ENCODE data around the gene NDUFS5. TPM values are rescaled to one million over a fixed set of nuclear protein-coding genes. Genes with fewer than 3 reads are reported as not detected.
"Not testable (repeated sequence)": the region's sequence is repeated elsewhere in the genome, so short reads cannot be mapped to it uniquely, and the experiment has no call there.

The NDUFS5 gene
- total and polyA plus RNA-seq, 3 donors from 2014 or later, result 211 to 354 (median 298) TPM

GRCh38 chr1:39046613-39047210, 20.6 kb downstream of the NDUFS5 start:
- intact Hi-C loops (cut with DNase I; ENCODE audit: low total_unique reads), result no loop called here
- Histone ChIP-seq H3K36me3 (ENCODE audit: low read depth, missing control alignments) (no peaks in the 10 kb centered on the region), H3K4me1 (peaks cover 19% of the 10 kb centered on the region), H3K27ac (peak overlapping the region; percentile 33 to 58), H3K9me3 (no peaks in the 10 kb centered on the region), H3K4me3 (no peak overlapping the region), H3K27me3 (no peaks in the 10 kb centered on the region)
- DNase-seq, result peak; percentile 21
- 44 to 57% methylated on average over 5 to 6 of the region's 6 CpGs for WGBS, 2 donors
- no peak for TF ChIP-seq CTCF (IDR thresholded peaks at IDR 0.05)
- no peak for TF ChIP-seq POLR2A (IDR thresholded peaks at IDR 0.05)

- no peak overlapping the region for H3K4me3 ChIP-seq
- peak; percentile 37 for DNase-seq
- H3K9me3 ChIP-seq, result no peaks in the 10 kb centered on the region
- 45 to 48% methylated on average over 12 of the region's 12 CpGs for WGBS, 2 donors
- TF ChIP-seq POLR2A (IDR thresholded peaks at IDR 0.05), result no peak
- TF ChIP-seq CTCF (IDR thresholded peaks at IDR 0.05), result no peak
- H3K27me3 ChIP-seq, result no peaks in the 10 kb centered on the region
- intact Hi-C loops (cut with DNase I; ENCODE audit: low total_unique reads), result no loop called here
- peak overlapping the region; percentile 33 to 58 for H3K27ac ChIP-seq
- no peaks in the 10 kb centered on the region for H3K36me3 ChIP-seq (ENCODE audit: low read depth, missing control alignments)
- H3K4me1 ChIP-seq, result peaks cover 19% of the 10 kb centered on the region
Measured at GRCh38 chr1:39047374-39048229, 21.5 kb downstream of the NDUFS5 start.

- H3K4me1 ChIP-seq, result peaks cover 19% of the 10 kb centered on the region
- no peak for TF ChIP-seq CTCF (IDR thresholded peaks at IDR 0.05)
- TF ChIP-seq POLR2A (IDR thresholded peaks at IDR 0.05), result no peak
- DNase-seq, result no peak
- intact Hi-C loops (cut with DNase I; ENCODE audit: low total_unique reads), result no loop called here
- H3K27ac ChIP-seq, result peak overlapping the region in 1 of 2 donors; percentile 30
- no peaks in the 10 kb centered on the region for H3K9me3 ChIP-seq
- WGBS, 2 donors, result 88 to 90% methylated on average over 7 of the region's 7 CpGs
- H3K4me3 ChIP-seq, result no peak overlapping the region
- no peaks in the 10 kb centered on the region for H3K36me3 ChIP-seq (ENCODE audit: low read depth, missing control alignments)
- H3K27me3 ChIP-seq, result no peaks in the 10 kb centered on the region
Measured at GRCh38 chr1:39048745-39049370, 22.7 kb downstream of the NDUFS5 start.

GRCh38 chr1:39050001-39050400, 23.9 kb downstream of the NDUFS5 start:
- 78 to 95% methylated on average over 4 of the region's 4 CpGs for WGBS, 2 donors

GRCh38 chr1:39051193-39051850, 25.2 kb downstream of the NDUFS5 start:
- H3K36me3 ChIP-seq (ENCODE audit: low read depth, missing control alignments); H3K4me3 ChIP-seq; H3K9me3 ChIP-seq; H3K27ac ChIP-seq; H3K27me3 ChIP-seq; intact Hi-C loops (cut with DNase I; ENCODE audit: low total_unique reads); DNase-seq: not testable (repeated sequence)
- H3K4me1 ChIP-seq, result peaks cover 17% of the 10 kb centered on the region
- WGBS, 2 donors, result 83 to 93% methylated on average over 10 to 11 of the region's 11 CpGs

More at GRCh38 chr1:39050001-39050400, 23.9 kb downstream of the NDUFS5 start:
- Histone ChIP-seq H3K36me3 (ENCODE audit: low read depth, missing control alignments) (no peaks in the 10 kb centered on the region), H3K27ac (no peak overlapping the region), H3K9me3 (no peaks in the 10 kb centered on the region), H3K27me3 (no peaks in the 10 kb centered on the region), H3K4me3 (no peak overlapping the region), H3K4me1 (peaks cover 19% of the 10 kb centered on the region)
- intact Hi-C loops (cut with DNase I; ENCODE audit: low total_unique reads), result no loop called here
- DNase-seq, result no peak
- TF ChIP-seq POLR2A (IDR thresholded peaks at IDR 0.05) (no peak), CTCF (IDR thresholded peaks at IDR 0.05) (no peak)
